B cell (primary cell): ENCODE measurements around the gene TMEM30B. TPM values are rescaled to one million over a fixed set of nuclear protein-coding genes. Genes with fewer than 3 reads are reported as not detected.

Experiments
- ATAC-seq: fragments of 200-7000 bp; cut with Tn5 transposase; one replicate; pipeline ENCODE4 v1.10.0; 2021; ENCODE audit warnings: low read depth, mild to moderate bottlenecking, moderate number of reproducible peaks, moderate library complexity
- CTCF ChIA-PET: fragments of 350-600 bp; sonication (Branson Sonifier 250); formaldehyde crosslinking; loops from one replicate; lab custom pipeline; 2021; ENCODE audit warnings: antibody characterized with exemption, inconsistent platforms; lab: Charles Lee
- POLR2A ChIA-PET: fragments of 350-600 bp; sonication (Branson Sonifier 250); formaldehyde crosslinking; loops from one replicate; lab custom pipeline; 2021; ENCODE audit warnings: antibody characterized with exemption; lab: Charles Lee
- DNase-seq: peaks from one replicate; pipeline ENCODE4 v3.0.0; 2013
- H2AFZ ChIP-seq: 2 replicates; pipeline ENCODE4 v1.6.1; 2012; ENCODE audit warnings: mild to moderate bottlenecking, low read depth, low read length; ENCODE audit not compliant: insufficient read depth, poor library complexity, severe bottlenecking
- H3K27ac ChIP-seq, 2 donors: 1 replicate in 1 of 2; 2 replicates in 1 of 2; pipeline ENCODE4 v1.5.1; 2012 to 2013; ENCODE audit warnings: low read length in 2 of 2, mild to moderate bottlenecking in 2 of 2, moderate library complexity in 1 of 2
- H3K27me3 ChIP-seq, 4 experiments: fragments of 200-600 bp in 1 of 4; sonication (generic) in 1 of 4; replicated peaks in 1 of 4; 1 replicate in 2 of 4; 2 replicates in 2 of 4; pipeline versions ENCODE4 v1.6.1 to v1.7.0; 2013 to 2016; ENCODE audit warnings: low read length in 3 of 4, mild to moderate bottlenecking in 2 of 4, mixed read lengths in 1 of 4, moderate library complexity in 1 of 4; ENCODE audit not compliant: insufficient read depth in 4 of 4, control insufficient read depth in 3 of 4; ENCODE audit errors: control extremely low read depth in 1 of 4
- H3K36me3 ChIP-seq, 2 experiments: replicated peaks in 1 of 2; 1 replicate in 1 of 2; 2 replicates in 1 of 2; pipeline versions ENCODE4 v1.6.1 to v1.7.1; 2013; ENCODE audit warnings: low read length in 1 of 2; ENCODE audit not compliant: insufficient read depth in 2 of 2, control insufficient read depth in 1 of 2; ENCODE audit errors: control extremely low read depth in 1 of 2, extremely low read depth in 1 of 2
- H3K4me1 ChIP-seq, 2 donors: fragments of 200-600 bp in 1 of 2; sonication (generic) in 1 of 2; 1 replicate in 1 of 2; 2 replicates in 1 of 2; pipeline versions ENCODE4 v1.5.1 to v1.6.1; 2013 to 2017; ENCODE audit warnings: low read length in 2 of 2; ENCODE audit not compliant: control insufficient read depth in 2 of 2, insufficient read depth in 2 of 2
- H3K4me2 ChIP-seq: replicated peaks from 2 replicates; pipeline ENCODE3; 2012; ENCODE audit warnings: mild to moderate bottlenecking, low read depth, low read length; ENCODE audit not compliant: poor library complexity, severe bottlenecking
- H3K4me3 ChIP-seq, 5 experiments: fragments of 200-600 bp in 1 of 5; sonication (generic) in 1 of 5; 1 replicate in 3 of 5; 2 replicates in 2 of 5; pipeline versions ENCODE4 v1.5.1 to v1.7.0; 2011 to 2016; ENCODE audit warnings: low read length in 4 of 5, mild to moderate bottlenecking in 4 of 5, low read depth in 2 of 5, control low read depth in 1 of 5, moderate library complexity in 1 of 5; ENCODE audit not compliant: insufficient read depth in 1 of 5; ENCODE audit errors: control extremely low read depth in 1 of 5, extremely low read depth in 1 of 5
- H3K79me2 ChIP-seq: fragments of 200-600 bp; sonication (generic); one replicate; pipeline ENCODE4 v1.6.0; 2016; ENCODE audit warnings: low read length; ENCODE audit not compliant: control insufficient read depth, insufficient read depth
- H3K9ac ChIP-seq: fragments of 200-600 bp; sonication (generic); 2 replicates; pipeline ENCODE4 v1.6.1; 2017; ENCODE audit warnings: mild to moderate bottlenecking, low read length, moderate library complexity
- H3K9me3 ChIP-seq, 3 donors: one replicate each; pipeline versions ENCODE4 v1.6.1 to v1.7.1; 2013; ENCODE audit warnings: low read length in 2 of 3; ENCODE audit not compliant: control insufficient read depth in 2 of 3, insufficient read depth in 1 of 3; ENCODE audit errors: control extremely low read depth in 1 of 3
- H4K20me1 ChIP-seq: 2 replicates; pipeline ENCODE4 v1.6.0; 2012; ENCODE audit warnings: mild to moderate bottlenecking, low read length; ENCODE audit not compliant: insufficient read depth, control insufficient read depth, poor library complexity, severe bottlenecking
- H3K27ac Mint-ChIP-seq: one replicate; pipeline ENCODE4 v1.8.0; 2021; ENCODE audit warnings: mixed read lengths
- H3K27me3 Mint-ChIP-seq: one replicate; pipeline ENCODE4 v1.8.0; 2021; ENCODE audit warnings: mixed read lengths
- H3K4me1 Mint-ChIP-seq: one replicate; pipeline ENCODE4 v1.8.0; 2021; ENCODE audit warnings: mixed read lengths
- H3K4me3 Mint-ChIP-seq: one replicate; pipeline ENCODE4 v1.8.0; 2021; ENCODE audit warnings: mixed read lengths
- H3K9me3 Mint-ChIP-seq: one replicate; pipeline ENCODE4 v1.8.0; 2022; ENCODE audit warnings: mixed read lengths; ENCODE audit not compliant: insufficient read depth
- CTCF ChIP-seq: fragments of 200-600 bp; IDR thresholded peaks from one replicate; pipeline ENCODE4 v1.8.0; 2022; ENCODE audit warnings: antibody characterized with exemption, mild to moderate bottlenecking
- EZH2 ChIP-seq: IDR thresholded peaks from 2 replicates; pipeline ENCODE4 v1.6.1; 2012; ENCODE audit warnings: borderline replicate concordance, low read depth, mild to moderate bottlenecking, moderate library complexity, low read length; ENCODE audit not compliant: insufficient read depth, poor library complexity, severe bottlenecking
- WGBS: methylation state at CpG from one replicate; pipeline ENCODE4 v1.1.5; 2013; ENCODE audit warnings: missing lambda C conversion rate; ENCODE audit not compliant: insufficient coverage; 5-methylcytosine and 5-hydroxymethylcytosine counted together
- intact Hi-C: fragments of 100-400 bp; cut with micrococcal nuclease; formaldehyde crosslinking; loops from one replicate; pipeline ENCODE4 v1.10.0; 2022
- polyA plus RNA-seq: library from polyadenylated mRNA; depleted of rRNA; stranded (reverse); fragments of >200 nt; gene quantifications from 2 replicates; pipeline ENCODE4 v1.2.3, GENCODE V29; 2012
- total RNA-seq, 2 donors: library from RNA; stranded (reverse); fragments of 120-200 nt in 1 of 2; gene quantifications; 1 replicate in 1 of 2; 2 replicates in 1 of 2; pipeline versions ENCODE4 v1.2.3 to v1.2.4, GENCODE V29; 2013 to 2022

TMEM30B gene
- total and polyA plus RNA-seq, 2 donors (not counting 1 experiment from before 2014, with no cell fraction given): 0.19 to 0.20 TPM

GRCh38 chr14:61266436-61266835, 14.7 kb downstream of the TMEM30B start:
- H3K27me3 Mint-ChIP-seq: peaks cover 43% of the 10 kb centered on the region
- H3K27ac Mint-ChIP-seq: no peak overlapping the region
- no peak overlapping the region for H3K4me3 Mint-ChIP-seq
- no peak overlapping the region for H3K27ac ChIP-seq
- H3K9me3 ChIP-seq: no peaks in the 10 kb centered on the region
- TF ChIP-seq CTCF (no peak), EZH2 (no peak)
- H3K27me3 ChIP-seq: peaks cover 0 to 19% (median 11%) of the 10 kb centered on the region in 4 experiments
- H3K9me3 Mint-ChIP-seq: no peaks in the 10 kb centered on the region
- H3K4me1 Mint-ChIP-seq: peaks cover 3% of the 10 kb centered on the region
- CTCF ChIA-PET: interaction anchor here (1.4 to 1.6 kb wide), 2 partner anchors 572 to 641 kb away, joined by 4 read pairs; no protein-coding TSS in a partner anchor
- H3K4me2 ChIP-seq: no peak overlapping the region
- POLR2A ChIA-PET: no interaction called here
- no peak for ATAC-seq
- H4K20me1 ChIP-seq: no peaks in the 10 kb centered on the region
- H3K79me2 ChIP-seq: no peaks in the 10 kb centered on the region
- 100% methylated on average over 2 of the region's 4 CpGs for WGBS
- no peaks in the 10 kb centered on the region for H3K36me3 ChIP-seq
- H2AFZ ChIP-seq: no peak overlapping the region
- peaks cover 0 to 3% of the 10 kb centered on the region in 2 donors for H3K4me1 ChIP-seq
- DNase-seq: no peak
- H3K4me3 ChIP-seq: no peak overlapping the region
- no peak overlapping the region for H3K9ac ChIP-seq
- intact Hi-C loops: no loop called here

GRCh38 chr14:61264651-61265050, 16.5 kb downstream of the TMEM30B start:
- no peaks in the 10 kb centered on the region for H4K20me1 ChIP-seq
- H3K9me3 ChIP-seq: no peaks in the 10 kb centered on the region
- H3K4me1 ChIP-seq: peaks cover 0 to 1% of the 10 kb centered on the region in 2 donors
- ATAC-seq: no peak
- Mint-ChIP-seq H3K4me3 (no peak overlapping the region), H3K27ac (no peak overlapping the region), H3K4me1 (peaks cover 2% of the 10 kb centered on the region), H3K9me3 (no peaks in the 10 kb centered on the region), H3K27me3 (peaks cover 42% of the 10 kb centered on the region)
- no peak for TF ChIP-seq CTCF
- TF ChIP-seq EZH2: no peak
- no peaks in the 10 kb centered on the region for H3K79me2 ChIP-seq
- H3K4me2 ChIP-seq: no peak overlapping the region
- H3K4me3 ChIP-seq: no peak overlapping the region
- H2AFZ ChIP-seq: no peak overlapping the region
- ChIA-PET CTCF (interaction anchor here (1.6 kb wide), 1 partner anchor 12 kb away, joined by 4 read pairs; no protein-coding TSS in a partner anchor), POLR2A (no interaction called here)
- WGBS: 88% methylated on average over 3 of the region's 4 CpGs
- H3K9ac ChIP-seq: no peak overlapping the region
- no peaks in the 10 kb centered on the region for H3K36me3 ChIP-seq
- DNase-seq: no peak
- intact Hi-C loops: no loop called here
- peaks cover 0 to 7% (median 5%) of the 10 kb centered on the region in 4 experiments for H3K27me3 ChIP-seq
- no peak overlapping the region for H3K27ac ChIP-seq
